Stimulated activated CD4-positive, alpha-beta T cell treated with anti-CD3 and anti-CD28 coated beads, Interleukin-4, amount 100 ng/mL, for 4 hours (primary cell): ENCODE measurements around the gene NLGN4Y.

Experiments used
- DNase-seq, 2 experiments: peaks; one replicate each; pipeline ENCODE4 v3.0.0-alpha.2; 2020

The NLGN4Y gene

DNA sequence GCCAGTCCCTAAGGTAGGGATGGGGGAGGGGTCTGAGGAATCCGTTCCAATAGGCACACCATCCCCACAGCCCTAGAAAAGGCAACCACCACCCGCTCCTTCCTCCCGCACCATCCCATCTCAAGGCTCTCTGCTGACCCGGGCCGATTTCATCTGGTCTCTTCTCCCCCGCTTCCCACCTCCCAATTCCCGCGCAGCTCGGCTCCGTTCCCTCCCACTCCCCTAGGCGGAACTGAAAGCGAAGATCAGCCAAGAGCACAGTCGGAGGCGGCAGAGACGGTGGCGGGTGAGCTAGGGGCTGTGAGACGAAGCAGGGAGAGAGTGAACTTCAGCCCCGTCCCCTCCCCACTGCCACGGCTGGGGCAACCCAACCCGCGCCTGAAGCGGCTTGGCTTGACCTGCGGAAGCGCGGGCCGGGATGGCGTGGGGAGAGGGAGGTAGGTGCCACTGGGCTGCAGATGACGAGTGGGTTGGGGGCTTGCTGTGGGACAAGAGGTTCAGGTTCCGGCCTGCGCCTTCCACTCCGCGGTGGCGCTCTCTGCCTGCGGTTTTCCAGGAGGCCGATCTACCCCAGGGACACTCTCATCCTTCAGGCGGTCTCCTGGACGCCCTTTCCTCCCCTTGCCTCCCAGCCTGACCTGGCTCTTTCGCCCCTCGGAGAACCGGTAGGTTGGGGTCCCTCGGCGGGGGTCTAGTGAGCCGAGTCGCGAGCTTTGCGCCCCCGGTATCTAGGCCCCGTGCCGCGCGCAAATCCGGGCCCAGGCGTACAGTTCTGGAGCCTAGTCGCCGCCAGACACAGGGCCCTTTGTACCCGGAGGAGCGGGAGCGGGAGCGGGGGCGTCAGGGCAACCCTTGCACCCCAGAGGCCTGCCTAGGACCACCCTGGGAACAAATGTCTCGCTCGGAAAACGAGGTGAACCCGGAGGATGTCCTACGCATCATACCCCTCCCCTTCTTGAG is at the start of gene NLGN4Y:
Gene NLGN4Y, plus strand, starts transcription at position 258 of the 960 bp plus-strand sequence. CDS start 97,591 bp downstream, outside the sequence.
- DNase-seq, result peak in 1 of 2 experiments; percentile 7

DNA sequence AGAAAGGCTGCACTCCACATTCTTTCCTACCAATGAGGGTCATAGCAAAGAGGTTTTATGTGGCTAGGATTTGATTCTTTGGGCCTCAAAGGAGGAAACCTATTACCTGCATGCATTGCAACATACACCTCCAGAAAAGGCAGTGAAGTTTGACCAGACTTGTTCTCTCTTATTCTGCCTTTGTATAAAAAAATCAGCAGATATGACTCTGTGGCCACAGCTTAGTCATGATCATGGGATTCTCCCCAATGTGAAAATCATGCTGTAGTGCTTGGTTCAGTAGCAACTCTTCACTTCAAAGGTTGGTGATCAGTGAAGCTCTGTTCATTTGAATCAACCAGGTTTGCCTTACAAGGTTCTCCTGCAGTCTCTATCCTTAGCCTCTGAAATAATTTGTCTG is 38.4 kb upstream of the NLGN4Y start:
- DNase-seq, result no peak

DNA sequence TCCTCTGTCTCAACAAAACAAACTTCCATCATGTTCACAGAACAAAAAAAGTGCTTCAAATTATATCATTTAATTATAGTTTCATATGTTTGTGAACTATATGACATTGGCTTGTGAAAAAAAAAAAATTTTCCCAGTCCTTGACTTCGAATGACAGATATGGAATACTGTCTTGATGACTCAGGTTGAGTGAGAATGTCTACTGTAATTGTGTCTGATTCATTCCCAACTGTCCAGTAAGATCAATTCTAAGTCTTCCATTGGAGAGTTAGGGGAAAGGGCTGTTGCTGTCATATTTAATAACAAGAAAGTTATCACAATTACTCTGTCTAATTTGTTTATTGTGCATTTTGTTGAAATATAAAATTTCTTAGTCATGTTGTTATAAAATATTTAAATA is 34.1 kb upstream of the NLGN4Y start:
- no peak for DNase-seq

- DNase-seq, result no peak
Measured at GRCh38 chrY:14498071-14498470, 26.3 kb upstream of the NLGN4Y start.

- no peak for DNase-seq
Measured at GRCh38 chrY:14504592-14504991, 19.7 kb upstream of the NLGN4Y start.

DNA sequence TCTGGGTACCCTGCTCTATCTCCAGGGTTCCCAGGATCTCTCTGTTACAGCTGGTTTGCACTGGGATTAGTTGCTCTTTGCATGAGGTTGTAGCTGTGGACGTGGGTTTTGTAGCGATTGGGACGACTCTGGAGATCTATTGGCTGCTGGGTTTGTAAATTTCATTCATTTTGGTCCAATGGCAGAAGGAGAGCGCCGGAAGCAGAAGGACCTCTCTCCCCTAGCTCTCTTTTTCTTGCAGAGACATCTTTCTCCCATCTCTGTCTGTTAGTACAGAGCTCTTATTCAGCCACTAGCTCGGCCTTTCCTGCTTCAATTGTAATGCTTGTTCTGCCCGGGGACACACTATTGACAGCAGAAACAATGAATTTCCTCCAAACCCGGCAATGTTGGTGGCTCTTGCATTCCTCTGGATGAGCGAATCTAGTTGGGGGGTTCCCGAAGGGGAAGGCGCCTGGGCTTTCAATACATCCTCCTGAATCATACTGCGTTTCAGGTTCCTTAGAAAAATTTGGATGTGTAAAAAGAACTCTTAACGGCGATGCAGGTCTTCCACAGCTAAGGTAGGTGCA is 1.9 kb upstream of the NLGN4Y start:
- DNase-seq, result no peak

DNA sequence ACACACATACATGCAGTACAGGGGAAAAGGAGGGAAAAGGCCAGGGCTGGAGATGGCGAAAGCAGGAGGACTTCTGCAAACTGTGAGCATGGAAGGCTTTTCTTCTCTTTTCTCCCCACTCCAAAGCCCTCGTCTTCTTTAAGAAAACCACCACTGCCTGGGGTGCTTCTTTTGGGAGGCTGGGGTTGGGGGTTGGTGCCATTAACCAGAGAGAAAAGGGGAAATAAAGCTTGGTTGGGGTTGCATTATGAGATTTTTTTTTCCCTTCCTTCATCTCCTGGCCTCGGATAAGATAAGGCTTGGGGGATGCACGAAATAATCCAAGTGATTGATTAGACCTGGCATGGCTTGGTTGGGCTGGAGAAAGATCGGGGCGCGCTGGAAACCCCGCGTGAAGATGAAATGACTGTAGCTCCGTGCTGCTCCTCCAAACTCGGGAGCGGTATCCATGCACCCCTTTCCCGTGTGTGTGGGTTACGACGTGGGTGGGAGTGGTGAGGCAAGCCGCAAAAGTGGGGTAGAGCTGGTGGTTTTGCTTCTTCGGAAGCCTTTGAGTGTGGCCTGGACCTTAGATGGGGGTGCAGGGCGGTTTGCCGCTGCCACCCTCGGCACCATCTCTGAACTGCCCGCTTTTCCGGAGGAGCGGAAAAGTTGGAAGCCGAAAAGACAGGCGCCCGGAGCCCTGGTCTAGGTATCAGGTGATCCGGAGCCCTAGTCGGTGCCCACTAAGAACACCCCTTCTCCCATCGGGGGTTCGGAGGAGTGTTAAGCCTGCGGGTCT is 648 bp upstream of the NLGN4Y start:
- peak in 1 of 2 experiments; percentile 0 for DNase-seq

DNA sequence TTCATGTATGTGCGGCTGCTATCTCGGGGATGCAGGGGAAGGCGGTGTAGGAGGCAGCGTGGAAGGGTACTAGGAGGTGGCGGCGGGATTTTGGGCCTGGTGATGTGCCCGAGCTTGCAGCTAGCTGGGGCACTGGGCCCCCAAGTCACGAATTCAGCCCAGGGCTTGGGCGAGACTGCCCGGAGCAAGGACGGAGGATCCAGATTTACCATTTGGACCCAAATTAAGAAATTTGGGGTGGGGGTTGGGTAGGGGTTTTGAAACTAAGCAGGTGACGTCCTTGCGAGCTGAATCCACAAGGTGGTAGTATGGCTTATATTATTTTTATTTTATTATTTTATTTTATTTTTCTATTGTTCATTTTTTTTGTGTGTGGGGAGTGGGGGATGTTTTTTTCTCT is 986 bp downstream of the NLGN4Y start:
- DNase-seq, result peak in 1 of 2 experiments; percentile 0

GRCh38 chrY:14528361-14528760 is 4.0 kb downstream of the NLGN4Y start:
- no peak for DNase-seq

GRCh38 chrY:14536703-14537102 is 12.4 kb downstream of the NLGN4Y start:
- DNase-seq, result no peak

DNA sequence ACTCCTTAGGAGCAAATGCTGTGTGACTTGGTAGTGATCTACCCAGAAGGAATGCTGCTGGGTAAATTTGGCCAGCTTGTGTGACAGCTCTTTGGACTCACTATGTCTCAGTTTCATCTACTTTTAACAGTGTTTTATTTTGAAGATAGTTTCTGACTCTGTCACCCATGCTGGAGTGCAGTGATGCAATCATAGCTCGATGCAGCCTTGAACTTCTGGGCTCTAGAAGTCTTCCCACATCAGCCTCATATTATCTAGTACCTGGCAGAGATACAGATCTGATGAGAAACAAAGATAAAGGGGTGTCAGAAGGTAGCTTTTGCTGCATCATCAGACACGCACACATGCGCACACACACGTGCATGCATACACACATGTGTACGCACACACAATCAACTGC is 19.2 kb downstream of the NLGN4Y start:
- DNase-seq, result no peak

GRCh38 chrY:14581294-14581693 is 57.0 kb downstream of the NLGN4Y start:
- no peak for DNase-seq

- DNase-seq, result no peak
Measured at GRCh38 chrY:14586725-14587124, 62.4 kb downstream of the NLGN4Y start.

GRCh38 chrY:14601372-14601771 is 77.0 kb downstream of the NLGN4Y start:
- no peak for DNase-seq

DNA sequence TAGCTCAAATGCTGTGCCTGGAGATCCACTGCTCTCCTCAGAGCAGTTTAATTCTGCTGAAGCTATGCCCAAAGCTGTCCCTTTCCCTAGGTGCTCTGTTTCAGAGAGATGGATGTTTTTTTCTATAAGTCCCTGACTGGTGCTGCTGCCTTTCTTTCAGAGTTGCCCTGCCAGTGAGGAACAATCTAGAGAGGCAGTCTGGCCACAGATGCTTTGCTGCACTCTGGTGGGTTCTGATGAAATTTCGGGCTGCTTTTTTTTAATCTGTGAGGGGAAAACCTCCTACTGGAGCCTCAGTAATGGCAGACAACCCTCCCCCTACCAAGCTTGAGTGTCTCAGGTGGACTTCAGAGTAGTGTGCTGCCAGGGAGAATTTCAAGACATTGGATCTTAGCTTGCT is 93.3 kb downstream of the NLGN4Y start:
- DNase-seq, result no peak

DNA sequence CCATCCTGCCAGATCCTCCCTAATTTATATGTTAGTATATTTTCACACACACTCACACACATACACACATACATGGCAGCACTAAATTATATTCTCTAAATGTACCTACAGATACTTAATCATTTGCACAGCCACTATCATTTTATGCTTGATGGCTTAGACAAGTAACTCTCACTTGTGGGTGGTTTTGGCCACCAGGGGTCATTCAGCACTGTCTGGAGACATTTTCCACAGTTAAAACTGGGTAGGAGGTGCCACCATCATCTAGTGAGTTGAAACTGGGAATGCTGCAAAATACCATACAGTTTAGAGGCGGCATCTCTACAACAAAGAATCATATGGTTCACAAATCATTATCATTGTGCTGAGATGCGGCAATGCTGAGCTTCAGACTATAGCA is 94.2 kb downstream of the NLGN4Y start:
- no peak for DNase-seq

DNA sequence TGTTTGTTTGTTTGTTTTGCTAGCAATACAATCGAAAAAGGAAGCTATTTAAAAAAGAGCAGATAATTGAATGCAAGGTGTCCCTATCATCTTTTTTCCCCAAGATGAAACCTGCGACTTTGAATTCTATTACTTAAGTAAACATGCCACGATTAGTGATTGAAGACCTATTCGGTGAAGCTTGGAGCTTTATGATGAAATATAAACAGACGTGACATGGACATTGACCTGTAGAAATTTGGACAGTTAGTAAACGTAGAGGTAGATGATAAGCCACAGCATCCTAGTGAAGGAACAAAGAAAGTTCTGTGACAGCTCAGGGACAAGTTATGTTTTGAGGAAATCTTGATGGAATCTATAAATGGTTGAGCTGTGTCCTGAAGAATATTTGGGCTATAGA is 103.9 kb downstream of the NLGN4Y start:
- DNase-seq, result no peak

DNA sequence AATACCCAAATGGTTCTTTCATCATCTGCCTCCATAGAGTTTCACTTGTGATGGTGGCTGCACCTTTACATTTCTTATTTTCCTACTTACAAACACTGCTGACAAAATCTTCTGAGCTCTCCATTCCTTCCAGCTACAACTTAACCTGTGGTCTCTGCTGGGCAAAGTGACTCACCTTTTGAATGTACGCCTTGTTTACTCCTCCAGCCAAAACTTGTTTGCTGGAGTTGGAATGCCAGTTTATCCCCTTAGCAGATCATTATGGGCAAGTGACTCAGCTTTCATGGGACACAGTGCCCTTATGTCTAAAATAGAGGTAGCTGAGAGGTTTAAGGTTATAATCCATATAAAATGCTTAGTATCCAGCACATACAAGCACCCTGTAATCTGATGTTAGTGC is 107.3 kb downstream of the NLGN4Y start:
- no peak for DNase-seq

GRCh38 chrY:14633718-14634117 is 109.4 kb downstream of the NLGN4Y start:
- no peak for DNase-seq

- no peak for DNase-seq
Measured at GRCh38 chrY:14634954-14635353, 110.6 kb downstream of the NLGN4Y start.

DNA sequence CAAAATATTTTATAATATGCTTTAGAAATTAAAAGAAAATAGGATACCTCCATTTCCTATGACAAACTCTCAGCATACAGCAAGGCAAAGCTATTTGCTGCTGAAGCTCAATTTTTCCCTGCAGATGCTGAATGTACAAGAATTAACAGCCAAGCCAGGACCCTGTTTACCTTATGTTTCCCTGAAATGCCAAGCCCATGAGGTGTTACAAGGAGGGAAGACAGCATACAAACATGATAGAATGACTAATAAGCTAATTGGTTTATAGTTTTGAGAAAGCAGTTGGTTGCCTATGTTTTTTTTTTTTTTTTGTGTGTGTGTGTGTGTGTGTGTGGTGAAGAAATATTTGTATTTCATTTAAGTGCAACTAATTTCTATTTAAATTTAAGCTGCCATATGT is 113.2 kb downstream of the NLGN4Y start:
- DNase-seq, result no peak

GRCh38 chrY:14641853-14642252 is 117.5 kb downstream of the NLGN4Y start:
- DNase-seq, result no peak

DNA sequence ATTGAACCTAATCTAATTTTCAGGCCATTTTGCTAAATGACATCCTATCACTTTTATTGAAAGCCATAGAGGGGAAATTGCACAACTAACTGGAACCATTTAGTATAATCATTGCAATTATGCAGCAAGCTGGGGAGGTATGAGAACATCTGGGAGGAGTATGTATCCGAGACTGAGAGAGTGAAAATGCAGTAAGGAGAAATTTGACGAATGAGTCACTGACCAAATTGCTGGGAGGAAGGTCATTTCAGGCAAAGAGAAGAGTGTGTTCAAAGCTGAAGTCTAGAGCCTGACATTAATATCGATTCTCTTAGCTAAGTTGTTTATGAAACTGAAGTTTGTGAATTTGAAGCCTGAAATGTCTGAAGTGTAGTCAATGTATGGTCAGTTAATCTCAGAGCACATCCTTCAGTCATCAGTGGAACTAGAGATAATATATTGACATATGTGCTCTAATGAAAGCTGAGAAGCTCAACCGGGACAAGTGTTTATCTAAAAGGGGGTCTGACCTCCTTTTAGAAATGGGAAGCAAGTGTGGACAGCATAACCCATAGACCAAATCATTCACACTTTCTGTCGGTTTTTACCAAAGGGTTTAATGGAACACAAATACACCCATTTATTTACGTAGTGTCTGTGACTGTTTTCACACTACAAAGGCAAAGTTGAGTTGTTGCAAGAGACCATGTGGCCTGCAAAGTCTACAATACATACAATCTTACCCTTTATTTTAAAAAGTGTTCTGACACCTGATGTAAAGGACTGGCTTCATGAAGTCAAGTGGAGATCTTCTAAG is 120.0 kb downstream of the NLGN4Y start:
- no peak for DNase-seq
